T-helper 2 cell (primary cell): ENCODE results near the gene RAI14.

ENCODE experiments used
- DNase-seq, 5 experiments: peaks; one replicate each; pipeline versions ENCODE4 v3.0.0 to v3.0.0-alpha.2; 2012 to 2022

Gene RAI14

GRCh38 chr5:34648039-34648839 lies 7.9 kb upstream of the RAI14 start:
- DNase-seq: no peak

DNA sequence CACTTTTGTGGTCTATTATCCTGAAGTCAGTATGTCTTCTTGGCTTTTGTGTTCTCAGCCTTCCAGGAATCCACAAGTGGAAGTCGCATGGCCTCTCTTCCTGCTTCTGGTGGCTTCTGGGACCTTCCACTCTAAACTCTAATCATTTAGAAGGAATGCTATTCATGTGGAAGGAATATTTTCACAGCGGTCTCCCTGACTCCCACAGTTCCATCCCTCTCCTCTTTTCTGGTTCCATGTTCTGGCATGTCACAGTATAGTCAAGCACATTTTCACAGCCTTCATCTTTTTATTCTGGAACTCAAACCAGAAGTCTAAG lies 7.3 kb upstream of the RAI14 start:
- DNase-seq: no peak

DNA sequence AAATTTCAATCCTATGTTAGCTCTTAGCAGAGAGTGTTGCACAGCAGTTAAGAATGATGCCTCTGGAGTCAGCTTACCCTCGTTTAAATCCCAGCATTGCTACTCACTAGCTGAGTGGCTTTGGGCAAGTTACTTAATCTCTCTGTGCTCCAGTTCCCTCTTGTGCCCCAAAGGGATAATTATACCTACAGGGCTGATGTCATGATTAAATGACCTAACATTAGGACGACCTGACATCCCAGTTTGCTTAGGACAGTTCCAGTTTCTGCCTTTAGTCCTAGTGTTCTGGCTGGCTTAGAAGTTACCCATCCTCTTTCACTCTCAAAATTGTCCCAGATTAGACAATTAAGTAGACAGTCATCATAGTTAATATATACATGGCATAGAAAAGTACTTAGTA lies 4.3 kb upstream of the RAI14 start:
- no peak for DNase-seq

DNA sequence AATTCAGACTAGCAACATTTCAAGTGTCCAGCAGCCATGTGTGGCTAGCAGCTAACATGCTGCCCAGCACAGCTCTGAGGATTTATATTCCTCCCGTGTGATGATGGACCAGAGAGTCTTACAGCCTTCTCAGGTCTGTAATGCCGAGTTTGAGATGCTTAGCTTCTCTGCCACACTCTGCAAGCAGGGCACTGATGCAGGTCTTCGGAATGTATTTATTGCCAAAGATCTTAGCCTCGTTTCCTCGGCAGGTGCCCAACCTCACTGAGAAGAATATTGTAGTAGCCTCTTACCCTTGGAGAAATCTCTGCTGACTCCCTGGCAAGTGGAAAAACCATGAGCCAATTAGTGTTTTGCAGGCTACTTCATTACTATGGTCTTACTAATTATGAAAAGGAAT lies 3.7 kb upstream of the RAI14 start:
- no peak for DNase-seq

GRCh38 chr5:34652914-34653313 lies 3.2 kb upstream of the RAI14 start:
- no peak for DNase-seq

DNA sequence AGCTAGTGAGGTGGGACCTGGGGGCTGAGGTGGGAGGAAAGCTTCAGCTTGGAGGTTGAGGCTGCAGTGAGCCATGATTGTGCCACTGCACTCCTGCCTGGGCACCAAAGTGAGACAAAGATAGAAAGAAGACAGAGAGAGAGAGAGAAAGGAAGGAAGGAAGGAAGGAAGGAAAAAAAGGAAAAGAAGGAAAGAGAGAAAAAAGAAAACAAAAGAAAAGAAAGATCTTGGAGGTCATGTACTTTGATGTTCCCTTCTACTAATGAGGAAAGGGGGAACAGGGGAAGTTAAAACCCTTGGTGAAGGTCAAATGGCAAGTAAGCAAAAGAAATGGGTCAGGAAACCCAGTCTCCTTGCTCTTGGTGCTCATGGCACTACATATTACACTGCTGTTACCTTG lies 2.4 kb upstream of the RAI14 start:
- no peak for DNase-seq

DNA sequence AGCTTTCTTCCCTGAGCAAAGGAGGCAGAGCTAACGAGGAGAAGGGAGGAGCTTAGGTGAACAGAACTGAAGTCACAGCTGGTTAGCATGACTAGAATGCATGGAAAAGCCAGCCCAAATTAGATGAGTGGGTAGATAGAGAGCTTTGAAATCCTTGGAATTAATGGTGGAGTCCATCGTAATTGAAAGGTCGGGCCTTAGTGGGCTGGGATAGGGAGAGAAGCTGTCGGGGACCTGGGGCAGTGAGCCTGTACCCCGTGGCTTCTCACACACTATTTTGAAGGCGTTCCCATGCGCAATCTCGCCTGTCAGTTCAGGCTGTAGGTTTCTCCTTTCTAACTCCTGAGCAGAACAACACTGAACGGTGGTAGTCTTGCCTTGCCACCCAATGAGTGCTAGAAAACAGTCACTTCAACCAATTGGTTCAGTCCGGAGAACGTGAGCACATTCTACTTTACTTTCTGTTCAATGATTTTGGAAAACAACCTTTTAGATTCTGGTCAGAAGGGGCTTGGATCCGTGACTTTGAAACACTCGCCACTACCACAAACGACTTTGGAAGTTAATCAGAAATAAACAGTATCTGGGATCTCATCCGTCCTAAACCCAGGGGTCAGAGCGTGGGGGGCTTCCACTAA lies 655 bp upstream of the RAI14 start:
- peak in 1 of 5 experiments; percentile 50 for DNase-seq

GRCh38 chr5:34656700-34657273 lies 659 bp downstream of the RAI14 start:
- DNase-seq: no peak

DNA sequence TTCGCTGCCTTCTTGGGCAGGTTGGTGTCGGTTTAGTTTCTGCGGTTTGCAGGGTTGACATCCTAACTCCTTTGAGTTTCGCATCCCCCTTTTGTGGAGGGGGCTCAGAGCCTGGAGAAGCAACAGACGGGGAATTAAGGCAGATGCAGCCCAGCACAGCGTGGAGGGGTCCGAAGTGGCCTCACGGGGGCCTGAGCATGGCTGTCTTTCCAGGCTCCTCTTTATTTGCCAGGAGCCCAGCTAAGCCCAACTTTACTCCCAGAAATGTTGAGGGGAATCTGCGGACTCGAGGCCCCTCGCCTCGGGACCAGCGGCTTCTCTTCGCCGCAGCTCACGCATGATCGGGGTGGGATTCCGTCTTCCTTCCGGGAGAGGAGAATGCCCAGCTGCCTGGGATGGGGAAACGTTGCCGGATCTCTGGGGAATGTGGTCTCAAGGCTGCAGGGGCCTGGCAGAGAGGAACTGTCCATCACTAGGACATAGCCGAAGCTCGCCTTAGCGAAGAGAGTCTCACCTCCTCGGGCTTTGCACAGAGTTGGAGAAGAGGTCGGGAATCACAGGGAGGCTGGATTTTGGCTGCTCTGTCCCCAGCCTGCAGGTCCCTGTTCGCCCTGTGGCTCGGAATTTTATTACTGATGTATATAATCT lies 1.3 kb downstream of the RAI14 start:
- no peak for DNase-seq

DNA sequence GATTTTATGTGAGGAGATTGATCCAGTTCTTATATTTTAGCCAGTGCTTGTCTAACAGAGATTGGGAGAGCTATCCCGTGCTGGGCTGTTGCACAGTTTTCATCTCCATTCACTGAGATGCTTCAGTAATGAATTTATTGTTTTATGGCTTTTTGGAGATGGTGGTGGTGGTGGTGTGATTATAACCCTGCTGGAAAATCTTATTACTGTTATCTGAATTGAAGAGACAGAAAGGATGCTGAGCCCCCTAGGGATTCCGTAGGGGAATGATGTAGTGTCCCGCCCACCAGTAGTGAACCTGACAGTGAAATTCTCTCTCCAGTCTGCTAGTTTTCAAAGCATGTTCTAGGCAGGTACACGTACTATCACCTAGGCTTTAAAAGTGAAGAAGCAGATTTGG lies 1.9 kb downstream of the RAI14 start:
- no peak for DNase-seq

DNA sequence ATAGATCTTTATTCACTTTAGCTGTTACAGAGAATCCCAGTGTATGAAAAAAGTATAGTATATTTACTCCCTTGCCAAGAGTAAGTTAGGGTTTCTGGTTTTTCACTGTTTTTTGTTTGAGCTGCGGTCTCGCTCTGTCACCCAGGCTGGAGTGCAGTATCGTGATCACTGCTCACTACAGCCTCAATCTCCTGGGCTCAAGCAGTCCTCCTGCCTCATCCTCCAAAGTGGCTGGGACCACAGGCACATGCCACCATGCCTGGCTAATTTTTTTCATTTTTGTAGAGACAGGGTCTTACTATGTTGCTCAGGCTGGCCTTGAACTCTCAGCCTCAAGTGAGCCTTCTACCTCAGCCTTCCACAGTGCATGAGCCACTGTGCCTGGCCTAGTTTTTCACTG lies 3.0 kb downstream of the RAI14 start:
- DNase-seq: no peak

- DNase-seq: no peak
Measured at GRCh38 chr5:34660444-34660843, 4.3 kb downstream of the RAI14 start.

- no peak for DNase-seq
Measured at GRCh38 chr5:34663771-34664496, 7.8 kb downstream of the RAI14 start.

DNA sequence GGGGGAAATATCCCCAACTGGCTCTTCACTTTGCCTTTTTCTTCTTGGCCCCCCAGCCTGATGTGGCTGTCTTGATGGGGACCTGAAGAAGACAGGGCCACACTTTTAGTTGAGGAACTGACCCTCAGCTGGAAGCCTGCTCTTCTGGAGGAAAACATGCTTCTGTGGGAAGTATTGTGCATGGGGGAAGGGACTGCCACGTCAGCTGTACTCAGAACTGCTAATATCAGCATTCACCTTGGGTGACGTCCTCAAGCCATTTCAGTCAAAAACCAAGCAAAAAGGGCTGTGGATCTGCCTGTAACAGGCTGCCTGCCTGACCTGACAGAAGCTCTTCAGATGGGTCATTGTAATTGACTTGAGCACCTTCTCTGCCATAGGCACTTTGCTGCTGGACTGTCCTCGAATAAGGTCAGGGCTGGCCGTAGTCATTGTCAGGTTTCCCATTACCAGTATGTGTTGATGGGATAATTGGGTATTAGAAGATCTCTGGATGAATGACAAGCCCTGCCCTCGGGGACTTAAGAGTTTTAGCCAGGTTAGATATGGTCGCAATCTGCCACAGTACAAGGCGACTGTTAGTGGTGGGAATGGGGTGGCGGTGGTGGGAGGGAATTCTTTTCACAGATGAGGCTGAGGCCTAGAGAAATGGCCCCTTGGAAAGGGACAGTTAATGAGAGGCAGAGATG lies 10.4 kb downstream of the RAI14 start:
- DNase-seq: no peak

DNA sequence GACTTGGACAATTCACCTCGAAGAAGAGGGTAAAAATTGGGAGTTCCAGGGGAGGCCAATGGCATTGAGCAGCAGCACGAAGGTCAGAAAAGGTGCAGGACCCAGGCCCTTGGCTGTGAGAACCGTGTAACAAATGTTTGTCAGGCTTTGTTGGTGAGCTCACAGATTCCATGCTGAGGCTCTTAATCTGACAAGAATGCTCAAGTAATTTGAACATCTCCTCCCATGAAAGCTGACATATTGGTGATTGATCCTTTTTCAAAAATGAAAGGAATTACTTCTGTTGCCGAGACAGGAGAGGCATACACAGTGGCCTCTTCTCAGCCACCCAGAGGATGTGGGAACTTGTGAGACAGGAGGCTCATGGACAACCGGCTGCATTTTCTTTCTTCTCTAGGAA lies 11.6 kb downstream of the RAI14 start:
- DNase-seq: no peak

GRCh38 chr5:34669931-34670516 lies 13.9 kb downstream of the RAI14 start:
- no peak for DNase-seq

DNA sequence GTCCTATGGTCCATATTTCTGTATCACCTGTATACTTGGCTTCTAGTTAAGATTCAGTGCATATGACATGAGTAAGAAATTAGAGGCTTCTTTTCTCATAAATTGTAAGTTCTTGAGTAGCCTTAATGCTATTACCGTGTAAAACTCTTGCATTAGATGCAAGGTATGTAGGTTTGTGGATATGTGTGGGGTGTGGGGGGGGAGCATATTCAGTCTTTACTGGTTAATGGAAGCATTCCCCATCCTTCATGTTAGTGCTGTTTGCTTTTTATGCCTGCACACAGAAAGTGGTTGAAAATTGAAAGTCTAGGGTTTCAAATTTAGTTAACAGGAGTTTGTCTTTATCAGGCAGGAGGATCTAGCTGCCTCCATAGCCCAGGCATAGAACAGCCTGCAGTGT lies 16.1 kb downstream of the RAI14 start:
- no peak for DNase-seq

DNA sequence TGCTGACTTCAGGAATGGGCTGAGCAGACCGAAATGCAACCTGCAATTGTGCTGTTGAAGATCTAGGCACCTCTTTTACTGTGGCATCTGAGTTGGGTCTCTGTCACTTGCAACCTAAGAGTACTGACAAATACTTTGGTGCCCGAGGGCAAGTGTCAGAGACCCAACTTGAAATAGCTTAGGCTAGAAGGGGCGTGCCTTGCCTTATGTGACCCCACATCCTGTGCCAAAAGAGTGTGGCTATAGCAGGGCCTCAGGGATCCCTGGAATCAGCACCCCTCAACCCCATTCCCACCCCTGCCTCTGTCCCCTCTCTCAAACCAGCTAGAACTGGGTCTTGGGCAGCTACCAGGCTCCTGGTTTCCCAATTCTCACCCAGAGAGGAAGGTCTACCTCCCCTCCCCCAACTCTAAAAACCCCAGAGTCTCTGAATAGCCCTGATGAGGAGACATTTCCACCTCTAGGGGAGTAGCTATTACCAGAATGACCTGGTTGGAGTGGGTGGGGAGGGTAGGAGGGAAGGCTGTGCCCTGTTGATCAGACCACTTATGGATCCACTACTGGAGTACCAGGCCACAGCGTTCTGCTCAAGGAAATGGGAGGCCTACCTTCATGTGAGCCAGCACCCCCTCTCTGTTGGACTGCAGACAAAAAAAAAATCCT lies 17.5 kb downstream of the RAI14 start:
- DNase-seq: no peak

GRCh38 chr5:34674187-34674586 lies 18.1 kb downstream of the RAI14 start:
- DNase-seq: no peak

DNA sequence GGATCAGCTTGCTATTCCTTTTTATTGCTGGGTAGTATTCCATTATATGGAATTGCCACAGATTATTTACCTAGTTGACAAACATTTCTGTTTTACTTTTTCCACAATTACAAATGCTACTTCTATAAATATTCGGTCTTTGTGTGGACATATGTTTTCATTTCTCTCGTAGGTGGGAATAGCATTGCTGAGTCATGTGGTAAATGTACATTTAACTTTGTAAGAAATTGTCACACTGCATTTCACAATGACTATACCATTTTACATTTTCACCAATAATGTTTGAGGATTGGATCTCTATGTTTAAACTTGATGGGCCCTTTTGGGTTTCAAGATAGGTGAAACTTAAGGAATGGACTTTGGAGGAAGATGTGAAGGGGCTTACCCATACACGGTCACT lies 19.7 kb downstream of the RAI14 start:
- no peak for DNase-seq

DNA sequence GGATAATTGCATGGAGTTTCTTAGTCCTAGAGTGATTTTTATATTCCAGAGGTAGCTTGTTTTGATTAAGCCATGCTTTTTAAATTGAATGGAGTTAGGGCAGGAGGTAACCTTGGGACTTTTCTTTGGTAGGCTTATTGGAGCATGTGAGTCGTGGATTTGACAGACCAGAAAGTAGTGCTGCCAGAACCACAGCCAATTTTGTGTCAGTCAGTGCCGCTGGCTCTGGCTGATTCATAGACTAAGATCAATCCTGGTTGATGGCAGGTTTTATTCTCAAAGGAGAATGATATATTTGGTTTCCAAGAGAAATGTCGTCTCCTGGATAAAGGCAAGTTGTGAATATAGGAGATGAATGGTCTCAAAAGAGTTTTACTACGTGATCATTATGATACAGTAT lies 20.3 kb downstream of the RAI14 start:
- no peak for DNase-seq

DNA sequence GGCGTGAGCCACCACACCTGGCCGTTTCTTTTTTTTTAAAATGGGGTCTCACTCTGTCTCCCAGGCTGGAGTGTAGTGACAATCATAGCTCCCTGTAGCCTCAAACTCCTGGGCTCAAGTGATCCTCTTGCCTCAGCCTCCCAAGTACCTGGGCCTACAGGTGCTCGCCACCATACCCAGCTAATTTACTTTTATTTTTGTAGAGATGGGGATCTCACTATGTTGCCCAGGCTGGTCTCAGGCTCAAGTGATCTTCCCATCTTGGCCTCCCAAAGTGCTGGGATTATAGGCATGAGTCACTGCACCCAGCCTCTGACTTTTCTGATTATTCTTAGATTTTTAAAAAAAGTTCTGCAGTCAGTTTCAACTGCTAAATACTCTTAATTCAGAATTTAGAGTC lies 21.3 kb downstream of the RAI14 start:
- no peak for DNase-seq
